B cell (primary cell): ENCODE data around the gene SIRPA.

Source experiments
- CTCF ChIP-seq: fragments of 200-600 bp; IDR thresholded peaks from one replicate; pipeline ENCODE4 v1.8.0; 2022; ENCODE audit warnings: antibody characterized with exemption, mild to moderate bottlenecking
- EZH2 ChIP-seq: IDR thresholded peaks from 2 replicates; pipeline ENCODE4 v1.6.1; 2012; ENCODE audit warnings: borderline replicate concordance, low read depth, mild to moderate bottlenecking, moderate library complexity, low read length; ENCODE audit not compliant: insufficient read depth, poor library complexity, severe bottlenecking

GRCh38 chr20:1890469-1891262 is 4.5 kb upstream of the SIRPA start:
- TF ChIP-seq CTCF (no peak), EZH2 (no peak)
